ENCODE data around the gene CASP1.

GRCh38 chr11:105070306-105070705 is 35.4 kb upstream of the CASP1 start:
- TF ChIP-seq, protein P1, sequence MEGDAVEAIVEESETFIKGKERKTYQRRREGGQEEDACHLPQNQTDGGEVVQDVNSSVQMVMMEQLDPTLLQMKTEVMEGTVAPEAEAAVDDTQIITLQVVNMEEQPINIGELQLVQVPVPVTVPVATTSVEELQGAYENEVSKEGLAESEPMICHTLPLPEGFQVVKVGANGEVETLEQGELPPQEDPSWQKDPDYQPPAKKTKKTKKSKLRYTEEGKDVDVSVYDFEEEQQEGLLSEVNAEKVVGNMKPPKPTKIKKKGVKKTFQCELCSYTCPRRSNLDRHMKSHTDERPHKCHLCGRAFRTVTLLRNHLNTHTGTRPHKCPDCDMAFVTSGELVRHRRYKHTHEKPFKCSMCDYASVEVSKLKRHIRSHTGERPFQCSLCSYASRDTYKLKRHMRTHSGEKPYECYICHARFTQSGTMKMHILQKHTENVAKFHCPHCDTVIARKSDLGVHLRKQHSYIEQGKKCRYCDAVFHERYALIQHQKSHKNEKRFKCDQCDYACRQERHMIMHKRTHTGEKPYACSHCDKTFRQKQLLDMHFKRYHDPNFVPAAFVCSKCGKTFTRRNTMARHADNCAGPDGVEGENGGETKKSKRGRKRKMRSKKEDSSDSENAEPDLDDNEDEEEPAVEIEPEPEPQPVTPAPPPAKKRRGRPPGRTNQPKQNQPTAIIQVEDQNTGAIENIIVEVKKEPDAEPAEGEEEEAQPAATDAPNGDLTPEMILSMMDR (IDR thresholded peaks at IDR 0.05): no peak
- TF ChIP-seq POLR2A (IDR thresholded peaks at IDR 0.05): no peak

Data from transverse colon (tissue), 3 donors.